Endothelial cell of umbilical vein (primary cell): ENCODE measurements around the gene DLL3. TPM values are rescaled to one million over a fixed set of nuclear protein-coding genes. Genes with fewer than 3 reads are reported as not detected.

Experiments
- BruUV-seq: library from RNA; stranded (reverse); fragments of 400-500 nt; replicated peaks from 2 replicates; lab custom pipeline; 2021; lab: Mats Ljungman, UMichigan
- CTCF ChIA-PET: fragments of 300-600, 350-600 bp; sonication (Branson Sonifier 250); formaldehyde crosslinking; loops from one replicate; lab custom pipeline; 2021; ENCODE audit warnings: antibody characterized with exemption, inconsistent platforms; lab: Charles Lee
- POLR2A ChIA-PET: fragments of 300-600, 350-600 bp; sonication (Branson Sonifier 250); formaldehyde crosslinking; loops from one replicate; lab custom pipeline; 2021; ENCODE audit warnings: antibody characterized with exemption, inconsistent platforms; lab: Charles Lee
- DNase-seq: peaks from one replicate; pipeline ENCODE4 v3.0.0-alpha.2; 2011; ENCODE audit warnings: low read depth, low spot score
- FAIRE-seq: peaks from 2 replicates; lab custom pipeline; 2011; peaks lifted over from hg19 to GRCh38; lab: Jason Lieb, UNC
- H2AFZ ChIP-seq: 2 replicates; pipeline ENCODE4 v1.6.0; 2012; ENCODE audit warnings: low read depth, low read length, control low read depth, inconsistent platforms
- H3K27ac ChIP-seq: 2 replicates; pipeline ENCODE4 v1.5.1; 2011; ENCODE audit warnings: low read depth, mild to moderate bottlenecking, control low read depth, low read length, moderate library complexity; ENCODE audit not compliant: insufficient read depth
- H3K27me3 ChIP-seq, 2 experiments: 2 replicates each; pipeline versions ENCODE4 v1.6.0 to v1.6.1; 2011; ENCODE audit warnings: low read length in 2 of 2, mixed read lengths in 1 of 2; ENCODE audit not compliant: control insufficient read depth in 2 of 2, insufficient read depth in 2 of 2
- H3K36me3 ChIP-seq, 2 experiments: 2 replicates in 1 of 2; 3 replicates in 1 of 2; pipeline ENCODE4 v1.5.1; 2011; ENCODE audit warnings: low read length in 2 of 2, mild to moderate bottlenecking in 1 of 2, moderate library complexity in 1 of 2; ENCODE audit not compliant: control insufficient read depth in 2 of 2, insufficient read depth in 2 of 2; ENCODE audit errors: extremely low read depth in 1 of 2
- H3K4me1 ChIP-seq: 3 replicates; pipeline ENCODE4 v1.5.1; 2011; ENCODE audit warnings: mild to moderate bottlenecking, low read length; ENCODE audit not compliant: control insufficient read depth, insufficient read depth; ENCODE audit errors: extremely low read depth
- H3K4me2 ChIP-seq: 2 replicates; pipeline ENCODE4 v1.6.1; 2011; ENCODE audit warnings: low read length, control low read depth, mixed read lengths; ENCODE audit not compliant: insufficient read depth
- H3K4me3 ChIP-seq, 3 experiments: fragments of 200-600 bp in 1 of 3; sonication (generic), shearing (Covaris generic) in 1 of 3; replicated peaks in 1 of 3; 2 replicates each; pipeline ENCODE4 v1.5.1; 2011 to 2016; ENCODE audit warnings: control low read depth in 3 of 3, low read length in 3 of 3, mild to moderate bottlenecking in 2 of 3, inconsistent platforms in 1 of 3, low read depth in 1 of 3, moderate library complexity in 1 of 3; ENCODE audit not compliant: insufficient read depth in 1 of 3
- H3K79me2 ChIP-seq: 2 replicates; pipeline ENCODE4 v1.6.0; 2012; ENCODE audit warnings: low read length, inconsistent platforms; ENCODE audit not compliant: control insufficient read depth, insufficient read depth
- H3K9ac ChIP-seq: replicated peaks from 2 replicates; pipeline ENCODE3; 2011; ENCODE audit warnings: low read length, control low read depth; ENCODE audit not compliant: insufficient read depth; ENCODE audit errors: extremely low read depth
- H3K9me1 ChIP-seq: replicated peaks from 3 replicates; pipeline ENCODE4 v1.6.0; 2011; ENCODE audit warnings: mild to moderate bottlenecking, low read length; ENCODE audit not compliant: control insufficient read depth, insufficient read depth; ENCODE audit errors: extremely low read depth
- H3K9me3 ChIP-seq: replicated peaks from 2 replicates; pipeline ENCODE4 v1.5.1; 2012; ENCODE audit warnings: low read length, inconsistent platforms; ENCODE audit not compliant: control insufficient read depth, insufficient read depth
- H4K20me1 ChIP-seq: replicated peaks from 2 replicates; pipeline ENCODE3; 2011; ENCODE audit warnings: mild to moderate bottlenecking, low read length; ENCODE audit not compliant: control insufficient read depth, insufficient read depth; ENCODE audit errors: extremely low read depth
- EZH2 ChIP-seq: IDR thresholded peaks from 2 replicates; pipeline ENCODE4 v1.6.1; 2012; ENCODE audit warnings: borderline replicate concordance, low read depth, mild to moderate bottlenecking, moderate library complexity, low read length, inconsistent platforms; ENCODE audit not compliant: severe bottlenecking
- FOS ChIP-seq: IDR thresholded peaks from 2 replicates; pipeline ENCODE4 v1.6.1; 2011; ENCODE audit warnings: mild to moderate bottlenecking, low read length, moderate library complexity, borderline replicate concordance; ENCODE audit not compliant: insufficient read depth
- GATA2 ChIP-seq: IDR thresholded peaks from 2 replicates; pipeline ENCODE4 v1.7.0; 2011; ENCODE audit warnings: low read depth, mild to moderate bottlenecking, moderate library complexity, mixed read lengths, low read length; ENCODE audit not compliant: insufficient read length, insufficient read depth
- JUN ChIP-seq: IDR thresholded peaks from 2 replicates; pipeline ENCODE4 v1.6.1; 2011; ENCODE audit warnings: borderline replicate concordance, low read depth; ENCODE audit not compliant: insufficient read length, insufficient read depth
- MYC ChIP-seq: IDR thresholded peaks from one replicate; pipeline ENCODE4 v1.6.1; 2011; ENCODE audit warnings: mild to moderate bottlenecking, low read depth, low read length
- POLR2A ChIP-seq: IDR thresholded peaks from 2 replicates; pipeline ENCODE4 v1.6.1; 2012; ENCODE audit warnings: low read depth, mild to moderate bottlenecking, control low read depth, low read length
- POLR2AphosphoS5 ChIP-seq: IDR thresholded peaks from 2 replicates; pipeline ENCODE4 v1.6.1; 2012; ENCODE audit warnings: low read depth, mild to moderate bottlenecking, control low read depth, low read length, moderate library complexity; ENCODE audit not compliant: insufficient read depth
- dilution Hi-C: fragments of 300-500 bp; cut with MboI; formaldehyde crosslinking; loops from one replicate; pipeline ENCODE4 v1.15.0; 2019; ENCODE audit warnings: low sequenced_read_pairs; ENCODE audit not compliant: extremely low pct_ligation_motif_present
- intact Hi-C: fragments of 100-400 bp; cut with micrococcal nuclease; formaldehyde crosslinking; loops from one replicate; pipeline ENCODE4 v1.10.0; 2022
- polyA plus RNA-seq, 4 experiments: library from polyadenylated mRNA; depleted of rRNA in 3 of 4; stranded (reverse) in 3 of 4; unstranded in 1 of 4; fragments of >200 nt; gene quantifications; 2 replicates each; pipeline versions ENCODE4 v1.2.1 to v1.2.3, GENCODE V29; 2011 to 2012; ENCODE audit warnings: missing spikeins in 1 of 4
- total RNA-seq: library from RNA; stranded (reverse); gene quantifications from 2 replicates; pipeline ENCODE4 v1.2.3, GENCODE V29; 2021
- TF ChIP-seq, protein P1 (sequence below): IDR thresholded peaks from 2 replicates; pipeline ENCODE4 v1.6.1; 2011; ENCODE audit not compliant: insufficient read depth, insufficient read length
- TF ChIP-seq, protein P2 (sequence below), 2 donors: IDR thresholded peaks; 1 replicate in 1 of 2; 2 replicates in 1 of 2; pipeline ENCODE4 v1.5.1; 2011; ENCODE audit warnings: low read length in 2 of 2, mild to moderate bottlenecking in 2 of 2, moderate library complexity in 2 of 2, control low read depth in 1 of 2, inconsistent platforms in 1 of 2, low read depth in 1 of 2; ENCODE audit not compliant: insufficient read depth in 1 of 2; ENCODE audit errors: extremely low read depth in 1 of 2

The DLL3 gene
- total and polyA plus RNA-seq, 2 donors (not counting 3 experiments of a cell fraction or from before 2014, with no cell fraction given): 0.40 to 0.73 TPM

DNA sequence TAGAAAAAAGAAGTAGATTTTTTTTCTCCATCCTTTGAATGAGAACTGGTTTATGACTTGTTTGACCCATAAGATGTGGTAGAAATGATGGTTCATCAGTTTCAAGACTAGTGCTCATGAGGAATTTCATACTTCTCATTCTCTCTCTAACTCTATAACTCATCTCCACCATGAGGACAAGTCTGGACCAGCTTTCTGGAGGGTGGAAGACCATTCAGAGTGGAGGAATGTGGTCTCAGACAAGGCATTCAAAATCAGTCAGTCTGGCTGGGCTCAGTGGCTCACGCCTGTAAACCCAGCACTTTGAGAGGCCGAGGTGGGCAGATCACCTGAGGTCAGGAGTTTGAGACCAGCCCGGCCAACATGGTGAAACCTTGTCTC is 44.7 kb downstream of the DLL3 start:
- Histone ChIP-seq H3K9me3 (no peaks in the 10 kb centered on the region), H3K9ac (no peak overlapping the region), H3K9me1 (no peaks in the 10 kb centered on the region), H3K27ac (no peak overlapping the region), H3K79me2 (peaks cover 7% of the 10 kb centered on the region), H3K4me1 (peaks cover 21% of the 10 kb centered on the region), H3K4me3 (no peak overlapping the region), H4K20me1 (peaks cover 3% of the 10 kb centered on the region), H3K4me2 (no peak overlapping the region), H3K27me3 (peaks cover 8% of the 10 kb centered on the region in 2 experiments), H2AFZ (no peak overlapping the region), H3K36me3 (no peaks in the 10 kb centered on the region)
- dilution Hi-C loops (no loop called here), intact Hi-C loops (no loop called here)
- CTCF ChIA-PET: no interaction called here
- no peak for DNase-seq
- BruUV-seq: no TSS peak
- POLR2A ChIA-PET: no interaction called here
- no peak for FAIRE-seq
- TF ChIP-seq GATA2: no peak
- no peak for TF ChIP-seq MYC
- TF ChIP-seq, protein P1, sequence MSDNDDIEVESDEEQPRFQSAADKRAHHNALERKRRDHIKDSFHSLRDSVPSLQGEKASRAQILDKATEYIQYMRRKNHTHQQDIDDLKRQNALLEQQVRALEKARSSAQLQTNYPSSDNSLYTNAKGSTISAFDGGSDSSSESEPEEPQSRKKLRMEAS: no peak
- TF ChIP-seq FOS: no peak
- TF ChIP-seq JUN: no peak
- no peak for TF ChIP-seq POLR2AphosphoS5
- TF ChIP-seq POLR2A: no peak
- TF ChIP-seq, protein P2, sequence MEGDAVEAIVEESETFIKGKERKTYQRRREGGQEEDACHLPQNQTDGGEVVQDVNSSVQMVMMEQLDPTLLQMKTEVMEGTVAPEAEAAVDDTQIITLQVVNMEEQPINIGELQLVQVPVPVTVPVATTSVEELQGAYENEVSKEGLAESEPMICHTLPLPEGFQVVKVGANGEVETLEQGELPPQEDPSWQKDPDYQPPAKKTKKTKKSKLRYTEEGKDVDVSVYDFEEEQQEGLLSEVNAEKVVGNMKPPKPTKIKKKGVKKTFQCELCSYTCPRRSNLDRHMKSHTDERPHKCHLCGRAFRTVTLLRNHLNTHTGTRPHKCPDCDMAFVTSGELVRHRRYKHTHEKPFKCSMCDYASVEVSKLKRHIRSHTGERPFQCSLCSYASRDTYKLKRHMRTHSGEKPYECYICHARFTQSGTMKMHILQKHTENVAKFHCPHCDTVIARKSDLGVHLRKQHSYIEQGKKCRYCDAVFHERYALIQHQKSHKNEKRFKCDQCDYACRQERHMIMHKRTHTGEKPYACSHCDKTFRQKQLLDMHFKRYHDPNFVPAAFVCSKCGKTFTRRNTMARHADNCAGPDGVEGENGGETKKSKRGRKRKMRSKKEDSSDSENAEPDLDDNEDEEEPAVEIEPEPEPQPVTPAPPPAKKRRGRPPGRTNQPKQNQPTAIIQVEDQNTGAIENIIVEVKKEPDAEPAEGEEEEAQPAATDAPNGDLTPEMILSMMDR (IDR thresholded peaks at IDR 0.05; ENCODE audit: extremely low read depth in 1 of 2, insufficient read depth in 1 of 2, low read depth in 1 of 2, low read length in 2 of 2): no peak
- TF ChIP-seq EZH2: no peak
